ENCODE results near the gene CORO7. TPM values are rescaled to one million over a fixed set of nuclear protein-coding genes. Genes with fewer than 3 reads are reported as not detected.
A peak's percentile ranks its signal among the peaks of the same experiment; 100 is the strongest.

Gene CORO7
- total RNA-seq, 2 donors from 2014 or later: 88.6 to 105 TPM

GRCh38 chr16:4362476-4363135 lies 53.8 kb downstream of the CORO7 start:
- H3K27me3 Mint-ChIP-seq (ENCODE audit: low read depth): no peaks in the 10 kb centered on the region
- H3K36me3 Mint-ChIP-seq (ENCODE audit: insufficient read depth in 2 of 2): peaks cover 3 to 12% of the 10 kb centered on the region in 2 donors
- H3K27ac Mint-ChIP-seq: no peak overlapping the region
- ATAC-seq (replicated peaks in 1 of 2): no peak
- DNase-seq: no peak
- no peak overlapping the region for H3K4me3 Mint-ChIP-seq
- H3K4me1 Mint-ChIP-seq (ENCODE audit: low read depth): no peaks in the 10 kb centered on the region
- no peaks in the 10 kb centered on the region for H3K9me3 Mint-ChIP-seq

GRCh38 chr16:4361944-4362311 lies 54.5 kb downstream of the CORO7 start:
- ATAC-seq (replicated peaks in 1 of 2): no peak
- Mint-ChIP-seq H3K27ac (no peak overlapping the region), H3K36me3 (ENCODE audit: insufficient read depth in 2 of 2) (peaks cover 3 to 12% of the 10 kb centered on the region in 2 donors), H3K9me3 (no peaks in the 10 kb centered on the region), H3K4me1 (ENCODE audit: low read depth) (no peaks in the 10 kb centered on the region), H3K4me3 (no peak overlapping the region), H3K27me3 (ENCODE audit: low read depth) (no peaks in the 10 kb centered on the region)
- DNase-seq: no peak

- Mint-ChIP-seq H3K27me3 (ENCODE audit: low read depth) (no peaks in the 10 kb centered on the region), H3K36me3 (ENCODE audit: insufficient read depth in 2 of 2) (peaks cover 3 to 12% of the 10 kb centered on the region in 2 donors), H3K9me3 (no peaks in the 10 kb centered on the region), H3K4me1 (ENCODE audit: low read depth) (no peaks in the 10 kb centered on the region), H3K27ac (no peak overlapping the region), H3K4me3 (no peak overlapping the region)
- DNase-seq (no peak), ATAC-seq (replicated peaks in 1 of 2) (no peak)
Measured at GRCh38 chr16:4361033-4361943, 55.1 kb downstream of the CORO7 start.

- Mint-ChIP-seq H3K9me3 (no peaks in the 10 kb centered on the region), H3K36me3 (ENCODE audit: insufficient read depth in 2 of 2) (peaks cover 3 to 12% of the 10 kb centered on the region in 2 donors), H3K4me1 (ENCODE audit: low read depth) (no peaks in the 10 kb centered on the region), H3K27me3 (ENCODE audit: low read depth) (no peaks in the 10 kb centered on the region), H3K4me3 (no peak overlapping the region), H3K27ac (no peak overlapping the region)
- DNase-seq (no peak), ATAC-seq (replicated peaks in 1 of 2) (no peak)
Measured at GRCh38 chr16:4360538-4361021, 55.8 kb downstream of the CORO7 start.

- H3K9me3 Mint-ChIP-seq: no peaks in the 10 kb centered on the region
- peaks cover 3 to 12% of the 10 kb centered on the region in 2 donors for H3K36me3 Mint-ChIP-seq (ENCODE audit: insufficient read depth in 2 of 2)
- no peak overlapping the region for H3K27ac Mint-ChIP-seq
- H3K4me1 Mint-ChIP-seq (ENCODE audit: low read depth): no peaks in the 10 kb centered on the region
- no peak overlapping the region for H3K4me3 Mint-ChIP-seq
- no peaks in the 10 kb centered on the region for H3K27me3 Mint-ChIP-seq (ENCODE audit: low read depth)
- DNase-seq (no peak), ATAC-seq (replicated peaks in 1 of 2) (no peak)
Measured at GRCh38 chr16:4359914-4360313, 56.5 kb downstream of the CORO7 start.

GRCh38 chr16:4358831-4359561 lies 57.4 kb downstream of the CORO7 start:
- peaks cover 3 to 12% of the 10 kb centered on the region in 2 donors for H3K36me3 Mint-ChIP-seq (ENCODE audit: insufficient read depth in 2 of 2)
- ATAC-seq (replicated peaks in 1 of 2) (peak; percentile 70 to 72), DNase-seq (peak; percentile 69 to 79)
- H3K4me1 Mint-ChIP-seq (ENCODE audit: low read depth): no peaks in the 10 kb centered on the region
- no peaks in the 10 kb centered on the region for H3K27me3 Mint-ChIP-seq (ENCODE audit: low read depth)
- H3K9me3 Mint-ChIP-seq: no peaks in the 10 kb centered on the region
- H3K4me3 Mint-ChIP-seq: no peak overlapping the region
- no peak overlapping the region for H3K27ac Mint-ChIP-seq

GRCh38 chr16:4358236-4358635 lies 58.2 kb downstream of the CORO7 start:
- H3K27me3 Mint-ChIP-seq (ENCODE audit: low read depth): no peaks in the 10 kb centered on the region

GRCh38 chr16:4356820-4357219 lies 59.6 kb downstream of the CORO7 start:
- no peak overlapping the region for H3K27ac Mint-ChIP-seq
- H3K36me3 Mint-ChIP-seq (ENCODE audit: insufficient read depth in 2 of 2): peaks cover 3 to 8% of the 10 kb centered on the region in 2 donors
- ATAC-seq (replicated peaks in 1 of 2): no peak
- H3K4me1 Mint-ChIP-seq (ENCODE audit: low read depth): peaks cover 3% of the 10 kb centered on the region
- no peak for DNase-seq
- no peaks in the 10 kb centered on the region for H3K27me3 Mint-ChIP-seq (ENCODE audit: low read depth)
- H3K4me3 Mint-ChIP-seq: no peak overlapping the region
- H3K9me3 Mint-ChIP-seq: no peaks in the 10 kb centered on the region

More at GRCh38 chr16:4358236-4358635, 58.2 kb downstream of the CORO7 start:
- Mint-ChIP-seq H3K4me3 (no peak overlapping the region), H3K9me3 (no peaks in the 10 kb centered on the region), H3K36me3 (ENCODE audit: insufficient read depth in 2 of 2) (peaks cover 3 to 8% of the 10 kb centered on the region in 2 donors), H3K4me1 (ENCODE audit: low read depth) (no peaks in the 10 kb centered on the region), H3K27ac (no peak overlapping the region)
- DNase-seq: no peak
- ATAC-seq (replicated peaks in 1 of 2): no peak

- Mint-ChIP-seq H3K36me3 (ENCODE audit: insufficient read depth in 2 of 2) (peaks cover 5 to 8% of the 10 kb centered on the region in 2 donors), H3K27me3 (ENCODE audit: low read depth) (no peaks in the 10 kb centered on the region), H3K4me1 (ENCODE audit: low read depth) (peaks cover 8% of the 10 kb centered on the region), H3K4me3 (no peak overlapping the region), H3K27ac (no peak overlapping the region), H3K9me3 (no peaks in the 10 kb centered on the region)
- ATAC-seq (replicated peaks in 1 of 2) (no peak), DNase-seq (no peak)
Measured at GRCh38 chr16:4354512-4355409, 61.6 kb downstream of the CORO7 start.

- Mint-ChIP-seq H3K36me3 (ENCODE audit: insufficient read depth in 2 of 2) (peaks cover 2% of the 10 kb centered on the region in 2 donors), H3K27me3 (ENCODE audit: low read depth) (no peaks in the 10 kb centered on the region), H3K27ac (peak overlapping the region; percentile 15), H3K9me3 (no peaks in the 10 kb centered on the region), H3K4me1 (ENCODE audit: low read depth) (peaks cover 10% of the 10 kb centered on the region), H3K4me3 (no peak overlapping the region)
- DNase-seq (no peak), ATAC-seq (replicated peaks in 1 of 2) (no peak)
Measured at GRCh38 chr16:4353675-4354074, 62.7 kb downstream of the CORO7 start.

- Mint-ChIP-seq H3K4me1 (ENCODE audit: low read depth) (peaks cover 17% of the 10 kb centered on the region), H3K27ac (no peak overlapping the region)
- no peak for DNase-seq
Measured at GRCh38 chr16:4352843-4353242, 63.6 kb downstream of the CORO7 start.

GRCh38 chr16:4351880-4352279 lies 64.5 kb downstream of the CORO7 start:
- no peaks in the 10 kb centered on the region for H3K27me3 Mint-ChIP-seq (ENCODE audit: low read depth)
- ATAC-seq (replicated peaks in 1 of 2): no peak
- H3K4me3 Mint-ChIP-seq: peak overlapping the region; percentile 92 to 94
- no peaks in the 10 kb centered on the region for H3K9me3 Mint-ChIP-seq
- H3K4me1 Mint-ChIP-seq (ENCODE audit: low read depth): peaks cover 17% of the 10 kb centered on the region
- H3K36me3 Mint-ChIP-seq (ENCODE audit: insufficient read depth in 2 of 2): peaks cover 2% of the 10 kb centered on the region in 2 donors
- DNase-seq: no peak
- H3K27ac Mint-ChIP-seq: no peak overlapping the region

More at GRCh38 chr16:4352843-4353242, 63.6 kb downstream of the CORO7 start:
- H3K9me3 Mint-ChIP-seq: no peaks in the 10 kb centered on the region
- no peaks in the 10 kb centered on the region for H3K27me3 Mint-ChIP-seq (ENCODE audit: low read depth)
- ATAC-seq (replicated peaks in 1 of 2): no peak
- H3K4me3 Mint-ChIP-seq: no peak overlapping the region
- H3K36me3 Mint-ChIP-seq (ENCODE audit: insufficient read depth in 2 of 2): peaks cover 2% of the 10 kb centered on the region in 2 donors

Data from activated T-cell treated with anti-CD3 and anti-CD28 coated beads, Interleukin-2, amount 50 U/mL, for 72 hours (primary cell).